NCI-H146 treated with DMSO at 0.1 percent for 48 hours (cell line): ENCODE measurements around the gene GRIN3B.

Source experiments
- DNase-seq: peaks from one replicate; lab custom pipeline; 2025; ENCODE audit not compliant: unreplicated experiment; lab: John Stamatoyannopoulos, UW

GRIN3B gene

DNA sequence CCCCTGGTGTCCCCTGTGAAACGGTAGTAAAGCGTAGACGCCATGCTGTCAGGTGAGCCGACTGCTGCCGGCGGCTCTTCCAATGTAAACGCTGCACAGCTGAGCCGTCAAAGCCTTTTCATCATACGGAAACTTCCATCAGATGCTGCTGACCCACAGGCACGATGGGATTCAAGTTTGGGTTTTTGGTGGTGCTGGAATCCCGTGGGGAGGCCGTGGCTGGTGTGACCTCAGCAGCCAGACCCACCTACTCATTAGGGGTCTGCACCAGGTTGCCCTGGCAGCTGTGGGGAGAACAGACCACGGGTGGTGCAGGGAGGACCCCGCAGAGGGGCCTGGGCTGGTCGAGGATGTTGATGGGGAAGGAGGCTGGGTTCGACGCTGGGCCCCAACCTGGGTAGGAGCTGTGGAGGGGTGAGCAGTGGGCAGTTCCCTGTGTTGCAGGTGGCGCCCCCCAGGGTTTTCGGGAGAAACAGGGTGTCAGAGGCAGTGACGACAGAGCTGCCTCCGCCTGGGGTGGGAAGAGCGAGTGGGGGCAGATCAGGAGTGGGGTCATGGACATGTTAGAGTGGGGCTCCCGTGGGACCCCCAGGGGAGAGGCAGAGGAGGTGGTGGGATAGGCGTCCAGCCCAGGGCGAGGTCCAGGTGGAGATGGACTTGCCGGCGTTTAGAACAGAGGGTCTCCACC lies 6.6 kb downstream of the GRIN3B start:
- DNase-seq: no peak

DNA sequence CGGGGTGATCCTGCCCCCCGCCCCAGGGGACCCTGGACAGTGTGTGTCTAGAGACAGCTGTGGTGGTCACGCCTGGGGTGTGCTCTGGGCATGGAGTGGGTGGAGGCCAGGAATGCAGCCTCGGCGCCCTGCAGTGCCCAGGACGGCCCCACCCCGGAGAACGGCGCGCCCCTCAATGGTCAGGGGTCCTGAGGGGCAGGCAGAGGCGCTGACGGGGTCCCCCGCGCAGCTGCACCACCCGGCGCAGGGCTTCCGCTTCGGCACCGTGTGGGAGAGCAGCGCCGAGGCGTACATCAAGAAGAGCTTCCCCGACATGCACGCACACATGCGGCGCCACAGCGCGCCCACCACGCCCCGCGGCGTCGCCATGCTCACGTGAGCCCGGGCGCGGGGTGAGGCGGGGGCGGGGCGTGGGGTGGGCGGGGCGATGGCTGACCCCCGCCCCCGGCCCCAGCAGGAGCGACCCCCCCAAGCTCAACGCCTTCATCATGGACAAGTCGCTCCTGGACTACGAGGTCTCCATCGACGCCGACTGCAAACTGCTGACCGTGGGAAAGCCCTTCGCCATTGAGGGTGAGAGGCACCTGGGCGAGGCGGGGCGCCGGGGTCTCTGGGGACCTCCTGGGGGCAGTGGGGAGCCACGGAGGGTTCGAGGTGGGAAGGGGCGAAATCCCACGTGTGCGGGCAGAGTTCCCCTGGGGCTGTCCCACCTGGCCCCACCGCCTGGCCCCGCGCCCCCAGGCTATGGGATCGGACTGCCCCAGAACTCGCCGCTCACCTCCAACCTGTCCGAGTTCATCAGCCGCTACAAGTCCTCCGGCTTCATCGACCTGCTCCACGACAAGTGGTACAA lies 7.4 kb downstream of the GRIN3B start:
- DNase-seq: no peak

DNA sequence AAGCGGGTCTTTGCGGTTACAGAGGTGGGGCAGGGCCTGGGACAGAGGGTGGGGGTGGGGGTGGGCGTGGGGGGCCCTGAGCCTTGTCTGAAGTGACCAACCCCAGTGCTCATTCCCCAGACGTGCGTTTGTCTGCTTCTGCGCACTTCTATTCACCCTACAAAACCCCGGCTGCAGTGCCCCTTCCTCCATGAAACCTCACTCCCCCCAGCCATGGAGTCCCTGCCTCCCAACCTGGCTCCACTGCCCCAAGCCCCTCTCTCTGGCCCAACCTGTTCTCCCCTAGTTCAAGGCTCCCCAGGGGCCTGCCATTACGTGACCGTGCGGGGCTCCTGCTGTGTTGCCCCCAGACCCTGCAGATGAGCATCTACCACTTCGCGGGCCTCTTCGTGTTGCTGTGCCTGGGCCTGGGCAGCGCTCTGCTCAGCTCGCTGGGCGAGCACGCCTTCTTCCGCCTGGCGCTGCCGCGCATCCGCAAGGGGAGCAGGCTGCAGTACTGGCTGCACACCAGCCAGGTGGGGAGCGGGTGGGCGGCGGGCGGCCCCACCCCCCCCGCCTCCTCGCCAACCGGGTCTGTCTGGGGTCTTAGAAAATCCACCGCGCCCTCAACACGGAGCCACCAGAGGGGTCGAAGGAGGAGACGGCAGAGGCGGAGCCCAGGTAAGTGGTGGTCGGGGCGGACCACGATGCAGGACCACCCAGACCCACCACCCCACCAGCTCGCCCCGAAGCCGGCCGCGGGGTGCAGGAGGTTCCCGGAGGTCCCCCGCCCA lies 8.2 kb downstream of the GRIN3B start:
- no peak for DNase-seq

DNA sequence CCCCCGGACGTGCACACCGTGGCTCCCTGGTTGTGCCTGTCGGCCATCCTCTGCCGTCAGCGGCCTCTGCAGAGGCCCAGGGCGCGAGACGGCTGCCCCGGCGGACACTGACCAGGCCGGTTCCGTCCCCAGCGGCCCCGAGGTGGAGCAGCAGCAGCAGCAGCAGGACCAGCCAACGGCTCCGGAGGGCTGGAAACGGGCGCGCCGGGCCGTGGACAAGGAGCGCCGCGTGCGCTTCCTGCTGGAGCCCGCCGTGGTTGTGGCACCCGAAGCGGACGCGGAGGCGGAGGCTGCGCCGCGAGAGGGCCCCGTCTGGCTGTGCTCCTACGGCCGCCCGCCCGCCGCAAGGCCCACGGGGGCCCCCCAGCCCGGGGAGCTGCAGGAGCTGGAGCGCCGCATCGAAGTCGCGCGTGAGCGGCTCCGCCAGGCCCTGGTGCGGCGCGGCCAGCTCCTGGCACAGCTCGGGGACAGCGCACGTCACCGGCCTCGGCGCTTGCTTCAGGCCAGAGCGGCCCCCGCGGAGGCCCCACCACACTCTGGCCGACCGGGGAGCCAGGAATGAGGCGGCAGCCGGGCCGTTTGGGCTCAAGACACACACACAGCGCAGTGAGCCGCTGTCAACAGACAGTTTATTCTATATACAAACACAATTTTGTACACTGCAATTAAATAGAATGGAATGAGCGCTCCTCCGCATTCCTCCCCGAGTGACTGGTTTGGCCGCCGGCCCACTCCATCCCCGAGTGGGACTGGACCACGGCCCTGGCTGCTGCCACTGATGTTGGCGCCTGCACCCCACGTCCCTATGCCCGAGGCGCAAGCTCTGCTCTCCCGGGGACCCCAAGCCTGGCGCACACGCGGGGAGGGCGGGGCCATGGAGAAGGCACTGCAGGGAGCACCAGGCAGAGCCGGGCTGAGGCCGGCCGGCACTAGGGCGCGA lies 9.1 kb downstream of the GRIN3B start:
- no peak for DNase-seq

DNA sequence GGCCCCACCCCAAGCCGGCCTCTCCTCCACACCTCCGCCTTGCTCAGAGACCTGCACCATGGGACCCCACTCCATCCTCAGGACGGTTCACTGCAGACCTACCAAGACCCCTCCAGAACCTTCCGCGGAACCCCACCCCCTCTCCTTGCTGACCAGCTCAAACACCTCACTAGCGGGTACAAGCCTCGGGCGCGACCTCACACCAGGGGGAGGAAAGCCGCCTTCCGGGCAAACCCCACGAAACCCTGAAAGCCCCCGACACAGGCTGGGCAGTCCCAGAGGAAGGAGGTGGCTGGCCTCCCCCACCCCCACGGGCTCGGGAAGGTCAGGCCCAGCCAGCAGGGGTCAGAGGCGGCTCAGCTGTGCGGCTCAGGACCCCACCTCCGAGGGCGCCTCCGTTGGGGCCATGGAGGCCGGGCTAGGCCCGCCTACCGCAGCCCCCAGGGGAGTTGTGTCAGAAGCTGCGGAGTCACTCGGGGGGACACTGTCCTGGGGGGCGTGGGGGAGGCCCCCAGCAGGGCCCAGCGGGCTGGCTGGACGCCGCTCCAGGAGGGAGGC lies 9.8 kb downstream of the GRIN3B start:
- DNase-seq: no peak

DNA sequence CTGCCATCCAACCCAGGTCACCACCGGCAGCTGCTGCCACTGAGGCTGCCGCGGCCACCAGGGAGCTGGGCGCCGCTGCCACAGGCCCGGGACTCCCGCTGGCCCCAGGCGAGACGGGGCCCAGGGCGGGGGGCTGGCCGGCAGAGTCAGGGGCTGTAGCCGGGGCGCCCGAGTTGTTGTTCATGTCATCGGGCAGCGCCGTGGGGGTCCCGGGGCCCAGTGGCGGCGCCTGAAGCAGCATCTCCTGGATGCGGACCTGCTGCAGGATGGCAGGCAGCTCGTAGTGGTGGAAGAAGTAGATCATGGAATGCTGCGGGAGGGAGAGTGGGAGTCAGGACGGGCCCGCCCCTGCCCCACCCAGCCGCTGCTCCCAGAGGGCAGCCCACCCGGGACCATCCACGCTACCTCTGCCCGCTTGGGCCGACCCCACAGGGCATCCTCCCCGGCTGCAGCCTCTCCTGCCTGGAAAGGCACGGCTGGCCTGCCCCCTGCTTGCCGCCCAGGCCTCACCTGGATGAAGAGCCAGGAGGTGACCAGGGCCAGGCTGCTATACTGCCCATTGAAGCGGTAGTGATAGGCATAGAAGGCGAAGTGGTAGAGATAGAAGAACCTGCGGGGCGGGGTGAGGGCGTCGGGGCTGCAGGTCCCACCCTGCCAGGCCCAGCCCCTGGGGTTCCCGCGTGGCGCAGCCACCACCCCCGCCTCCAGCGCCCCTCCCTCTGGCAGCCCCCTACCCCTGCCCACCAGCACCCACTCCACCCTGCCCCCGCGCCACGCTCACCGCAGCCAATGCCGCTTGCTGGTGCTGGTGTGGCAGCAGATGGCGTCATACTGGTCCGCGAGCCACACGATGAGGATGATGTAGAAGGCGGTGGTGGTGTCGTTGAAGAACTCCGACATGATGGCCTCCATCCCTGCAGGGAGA lies 10.6 kb downstream of the GRIN3B start:
- DNase-seq: no peak

DNA sequence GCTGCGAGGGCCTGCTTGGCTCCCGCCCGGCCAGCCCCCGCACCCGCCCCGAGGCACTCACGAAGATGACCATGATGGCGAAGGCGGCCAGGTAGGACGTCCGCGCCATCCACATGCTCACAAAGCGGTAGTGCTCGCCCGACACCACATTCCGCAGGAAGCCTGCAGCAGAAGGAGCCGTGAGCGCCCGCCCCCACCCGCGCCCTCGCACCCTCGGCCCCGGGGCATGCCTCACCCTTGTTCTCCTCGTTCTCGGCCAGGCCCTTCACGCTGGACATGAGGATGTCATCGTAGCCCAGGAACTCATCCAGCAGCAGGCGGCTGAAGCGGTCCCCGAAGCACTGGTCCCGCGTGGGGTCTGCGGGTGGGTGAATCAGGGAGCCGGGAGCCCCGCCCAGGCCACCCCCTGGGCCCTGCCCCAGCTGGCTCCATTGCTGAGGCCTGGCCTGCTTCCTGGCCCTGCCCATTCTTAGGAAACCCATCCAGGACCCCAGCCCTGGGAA lies 11.7 kb downstream of the GRIN3B start:
- no peak for DNase-seq

DNA sequence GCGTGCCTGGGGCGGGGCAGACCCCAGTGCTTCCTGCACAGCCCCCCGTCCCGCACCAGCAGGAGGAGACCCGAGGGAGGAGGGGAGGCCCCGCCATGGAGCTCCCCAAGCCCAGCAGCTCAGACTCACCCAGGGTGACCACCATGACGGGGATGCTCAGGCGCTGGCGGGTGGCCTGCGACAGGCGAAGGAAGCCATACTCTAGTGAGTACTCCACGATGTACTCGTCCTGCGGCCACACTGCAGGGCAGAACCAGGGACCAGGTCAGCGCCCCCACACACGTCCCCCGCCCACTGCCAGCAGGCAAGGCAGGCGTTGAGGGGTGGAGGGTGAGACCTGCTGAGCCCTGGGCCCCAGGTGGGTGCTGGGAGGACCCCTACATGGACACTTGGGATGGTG lies 12.1 kb downstream of the GRIN3B start:
- DNase-seq: no peak

DNA sequence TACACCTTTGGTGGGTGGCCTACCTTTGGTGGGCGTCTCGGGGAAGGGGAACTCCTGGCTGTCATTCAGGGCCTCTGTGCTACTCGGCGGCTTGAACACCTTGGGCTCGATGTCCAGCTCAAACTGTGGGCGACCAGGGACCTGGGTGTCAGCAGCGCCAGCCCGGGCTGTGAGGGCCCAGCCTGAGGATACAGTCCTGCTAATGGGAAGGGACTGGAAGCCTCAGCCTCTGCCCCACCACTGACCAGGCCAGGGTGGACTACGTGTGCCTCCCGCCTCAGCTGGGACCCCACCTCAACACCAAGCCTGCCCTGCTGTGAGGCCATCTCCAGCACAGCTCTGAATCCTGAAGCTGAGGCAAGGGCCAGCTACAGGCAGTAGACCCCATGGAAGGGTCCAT lies 13.0 kb downstream of the GRIN3B start:
- no peak for DNase-seq

DNA sequence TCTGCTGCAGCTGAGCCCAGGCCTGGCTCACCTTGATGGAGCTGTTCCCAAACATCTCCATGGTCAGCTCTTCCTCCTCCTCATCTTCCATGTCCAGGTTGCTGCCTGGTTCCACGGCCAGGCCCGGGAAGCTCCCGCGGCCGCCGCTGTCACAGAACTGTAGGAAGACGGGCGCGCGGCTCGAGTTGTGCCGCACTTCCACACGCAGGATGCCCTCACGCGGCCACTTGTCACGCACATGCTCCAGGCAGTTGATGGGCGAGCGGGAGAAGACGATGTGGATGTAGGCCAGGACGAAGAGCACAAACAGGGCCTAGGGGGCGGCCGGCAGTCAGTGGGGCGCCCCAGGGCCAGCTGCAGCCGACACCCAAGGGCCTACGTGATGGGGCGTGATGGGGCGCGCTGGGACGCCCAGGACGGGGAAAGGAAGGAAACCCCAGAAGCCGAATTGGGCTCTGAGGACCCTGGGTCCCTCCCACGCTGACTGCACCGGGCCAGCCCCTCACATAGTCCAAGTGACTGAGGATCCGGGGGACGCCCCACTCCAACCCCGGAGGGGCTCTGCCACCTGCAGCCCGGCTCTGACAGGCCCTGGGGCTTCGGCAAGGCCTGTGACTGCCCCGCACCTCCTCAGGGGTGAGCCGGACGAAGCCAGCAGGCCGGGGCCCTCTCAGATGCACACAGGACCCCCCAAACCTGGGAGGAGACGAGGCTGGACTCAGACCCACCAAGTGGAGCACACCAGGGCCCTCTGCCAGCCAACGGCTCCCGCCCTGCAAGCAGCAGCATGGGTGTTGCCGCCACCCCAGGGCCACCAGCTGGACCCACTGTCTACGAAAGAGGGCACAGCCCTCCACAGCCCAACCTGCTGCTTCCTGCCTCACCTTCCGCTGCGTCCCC lies 14.2 kb downstream of the GRIN3B start:
- DNase-seq: no peak

DNA sequence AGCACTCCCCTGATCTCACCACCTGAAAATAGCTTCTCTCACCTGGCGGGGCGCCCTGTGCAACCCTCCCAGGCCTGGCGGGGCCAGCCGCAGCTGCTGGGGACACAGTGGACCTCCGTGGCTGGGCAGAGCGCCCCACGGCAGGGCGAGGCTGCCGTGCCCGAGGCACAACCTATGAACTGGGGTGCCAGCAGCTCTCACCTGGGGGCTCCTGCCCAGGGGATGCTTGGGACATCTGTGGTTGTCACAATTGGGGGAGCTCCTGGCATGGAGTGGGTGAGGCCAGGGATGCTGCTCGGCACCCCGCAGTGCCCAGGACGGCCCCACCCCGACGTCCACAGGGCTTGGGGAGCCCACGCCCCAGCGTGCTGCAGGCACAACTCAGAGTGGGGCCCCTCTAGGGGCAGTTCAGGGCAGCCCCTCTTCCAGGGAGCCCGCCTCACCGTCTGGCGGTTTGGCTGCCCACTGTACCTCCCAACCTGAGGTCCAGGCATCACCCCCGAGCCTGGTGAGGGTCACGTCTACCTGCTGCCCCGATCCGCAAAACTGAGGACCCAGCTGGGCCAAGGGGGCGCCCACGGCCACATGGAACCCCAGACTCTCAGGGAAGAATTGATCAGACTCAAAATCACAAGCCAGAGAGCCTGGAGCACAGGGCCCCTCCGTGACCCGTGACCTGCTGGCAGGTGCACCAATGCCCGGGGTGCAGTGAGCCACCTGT lies 15.0 kb downstream of the GRIN3B start:
- DNase-seq: no peak

DNA sequence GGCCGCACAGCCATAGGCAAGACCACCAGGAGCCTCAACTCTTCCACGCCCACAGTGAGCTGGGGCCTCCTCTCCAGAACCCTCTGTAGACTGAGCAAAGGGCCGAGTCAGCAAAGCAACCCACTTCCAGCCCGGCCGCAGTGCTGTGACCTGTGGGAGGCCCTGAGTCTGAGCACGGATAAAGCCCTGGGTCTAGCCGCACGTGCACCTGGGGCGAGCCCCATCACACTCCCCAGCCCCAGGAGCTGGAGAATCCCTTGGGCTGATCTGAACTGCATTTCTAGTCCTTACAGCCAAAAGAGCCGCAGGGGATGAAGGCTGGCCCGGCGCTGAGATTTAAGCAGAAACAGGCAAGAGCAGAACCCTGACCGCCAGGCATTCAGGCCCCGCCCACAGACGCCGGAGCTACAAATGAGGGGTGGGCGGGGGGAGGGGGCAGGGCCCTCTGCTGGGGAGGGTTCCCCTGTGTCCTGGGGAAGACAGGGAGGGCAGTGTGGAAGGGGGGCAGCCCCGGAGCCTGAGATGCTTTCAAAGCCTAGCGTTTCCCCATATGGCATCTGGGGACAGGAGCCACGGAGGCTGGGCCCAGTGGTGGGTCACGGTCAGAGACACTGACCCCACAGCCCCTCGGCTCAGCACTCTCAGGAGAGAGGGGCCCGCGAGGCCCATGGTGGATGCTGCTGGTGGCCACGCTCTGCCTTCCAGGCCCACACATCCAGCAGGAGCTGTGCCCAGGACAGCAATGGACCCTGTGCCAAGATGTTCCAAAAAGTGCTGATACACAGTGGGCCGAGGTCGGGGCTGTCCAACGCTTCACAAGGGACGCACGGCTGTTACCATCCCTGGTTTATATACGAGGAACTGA lies 15.8 kb downstream of the GRIN3B start:
- DNase-seq: no peak

DNA sequence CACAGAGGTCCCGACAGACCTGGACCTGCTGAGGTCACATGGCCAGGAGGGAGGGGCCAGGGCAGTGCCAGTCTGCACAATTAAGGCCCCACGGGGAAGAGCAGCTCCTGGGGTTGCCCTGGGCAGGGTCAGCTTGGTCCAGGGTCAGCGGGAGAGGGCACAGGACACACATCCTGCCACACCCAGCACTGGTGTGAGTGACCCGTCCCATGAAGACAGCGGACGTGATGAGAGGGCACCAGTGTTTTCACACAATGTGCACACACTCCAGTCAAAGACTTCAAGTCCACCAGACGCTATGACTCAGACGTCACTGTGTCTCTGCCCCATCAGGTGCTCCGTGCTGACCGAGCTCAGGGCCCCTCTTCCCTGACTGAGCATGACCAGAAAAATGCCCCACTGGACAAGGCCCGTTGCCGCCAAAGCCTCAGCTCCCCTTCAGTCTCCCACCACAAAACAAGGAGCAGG lies 16.5 kb downstream of the GRIN3B start:
- DNase-seq: no peak

DNA sequence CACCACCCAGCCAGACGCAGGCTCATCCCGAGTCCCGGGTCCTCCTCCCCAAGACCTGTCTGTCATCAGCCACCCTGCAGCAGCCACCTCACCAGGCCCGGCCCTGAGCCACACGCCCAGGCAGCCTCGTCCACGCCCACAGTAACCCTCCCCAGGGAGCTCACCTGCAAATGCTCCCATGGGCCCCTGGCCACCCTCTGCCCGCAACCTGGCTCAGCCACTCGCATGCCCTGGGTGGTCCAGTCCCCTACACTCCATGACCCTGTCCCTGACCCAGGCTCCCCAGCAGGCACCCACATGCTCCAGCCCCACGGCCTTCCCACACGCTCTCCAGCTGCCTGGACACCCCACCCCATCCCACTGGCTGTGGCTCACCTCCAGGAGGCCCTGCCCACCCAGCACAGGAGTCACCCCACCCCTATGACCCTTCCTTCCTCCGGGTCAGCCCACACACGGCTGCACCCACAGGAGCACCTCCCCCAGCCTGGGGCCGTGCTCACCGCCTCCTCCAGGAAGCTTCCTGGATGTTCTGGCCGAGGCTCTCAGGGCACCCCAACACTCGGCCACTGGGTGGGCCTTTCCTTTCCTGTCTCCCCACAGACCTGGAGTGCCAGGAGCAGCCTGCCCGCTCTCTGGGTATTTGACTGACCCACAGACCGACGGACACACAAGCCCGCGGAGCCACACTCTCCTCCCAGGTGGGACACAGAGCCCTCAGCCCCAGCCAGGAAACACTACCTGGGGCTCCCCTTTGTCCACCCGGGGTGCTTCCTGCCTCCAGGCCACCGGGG lies 17.1 kb downstream of the GRIN3B start:
- DNase-seq: no peak

DNA sequence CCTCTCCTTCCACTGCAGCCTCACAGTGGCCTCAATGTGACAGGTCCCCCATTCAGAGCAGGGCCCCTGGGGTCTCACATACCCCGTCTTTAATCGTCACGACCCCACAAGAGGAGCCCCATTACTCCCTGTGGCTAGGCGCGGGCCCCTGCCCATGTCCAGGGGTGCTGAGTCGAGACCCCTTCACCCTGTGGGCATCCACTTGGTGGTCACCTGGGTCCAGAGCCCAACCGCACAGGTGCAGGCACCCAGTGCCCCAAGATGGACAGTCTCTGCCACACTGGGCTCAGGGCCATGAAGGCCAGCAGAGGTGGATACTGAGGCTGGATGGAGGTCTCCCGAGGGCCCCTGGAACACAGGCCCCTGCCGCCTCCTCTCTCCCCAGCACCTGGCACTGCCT lies 17.7 kb downstream of the GRIN3B start:
- DNase-seq: no peak

DNA sequence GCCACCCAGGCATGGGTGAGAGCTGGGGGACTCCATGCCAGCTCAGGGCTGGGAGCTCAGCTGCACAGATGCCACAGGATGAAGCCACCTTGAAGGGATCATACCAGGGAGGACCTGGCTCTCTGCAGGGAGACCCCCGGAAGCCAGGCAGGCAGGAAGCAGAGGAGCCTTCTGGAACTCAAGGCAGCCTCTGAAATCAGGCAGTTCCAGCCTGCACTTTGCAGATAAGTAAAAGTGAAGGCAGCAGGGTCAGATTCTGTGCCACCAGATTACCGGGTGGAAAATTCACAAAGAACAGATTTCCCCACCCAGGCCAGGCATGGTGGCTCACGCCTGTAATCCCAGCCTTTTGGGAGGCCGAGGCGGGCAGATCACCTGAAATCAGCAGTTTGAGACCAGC lies 18.2 kb downstream of the GRIN3B start:
- no peak for DNase-seq
